ENCODE results near the gene TMEM41B.

The TMEM41B gene

GRCh38 chr11:9251311-9251710 lies 63.1 kb downstream of the TMEM41B start:
- Histone ChIP-seq H3K9ac (ENCODE audit: low read length) (no peak overlapping the region), H2AFZ (ENCODE audit: low read depth, low read length, severe bottlenecking) (no peak overlapping the region), H4K20me1 (ENCODE audit: low read depth, low read length) (peaks cover 10% of the 10 kb centered on the region; the same call in 1 of the 2 replicates), H3K27ac (ENCODE audit: low read depth, low read length) (no peak overlapping the region), H3K27me3 (ENCODE audit: low read length) (no peaks in the 10 kb centered on the region), H3K9me2 (replicated peaks; ENCODE audit: insufficient read depth, low read length) (no peaks in the 10 kb centered on the region), H3K4me3 (ENCODE audit: insufficient read depth, low read length, poor library complexity, severe bottlenecking) (no peak overlapping the region), H3K79me2 (ENCODE audit: insufficient read depth, low read length) (no peaks in the 10 kb centered on the region), H3K4me2 (ENCODE audit: low read depth, low read length, poor library complexity, severe bottlenecking) (no peak overlapping the region), H3F3A (ENCODE audit: insufficient read depth) (no peaks in the 10 kb centered on the region), H3K9me3 (ENCODE audit: insufficient read depth, low read length) (no peaks in the 10 kb centered on the region), H3K36me3 (ENCODE audit: low read length) (no peaks in the 10 kb centered on the region)
- TF ChIP-seq, protein P1, sequence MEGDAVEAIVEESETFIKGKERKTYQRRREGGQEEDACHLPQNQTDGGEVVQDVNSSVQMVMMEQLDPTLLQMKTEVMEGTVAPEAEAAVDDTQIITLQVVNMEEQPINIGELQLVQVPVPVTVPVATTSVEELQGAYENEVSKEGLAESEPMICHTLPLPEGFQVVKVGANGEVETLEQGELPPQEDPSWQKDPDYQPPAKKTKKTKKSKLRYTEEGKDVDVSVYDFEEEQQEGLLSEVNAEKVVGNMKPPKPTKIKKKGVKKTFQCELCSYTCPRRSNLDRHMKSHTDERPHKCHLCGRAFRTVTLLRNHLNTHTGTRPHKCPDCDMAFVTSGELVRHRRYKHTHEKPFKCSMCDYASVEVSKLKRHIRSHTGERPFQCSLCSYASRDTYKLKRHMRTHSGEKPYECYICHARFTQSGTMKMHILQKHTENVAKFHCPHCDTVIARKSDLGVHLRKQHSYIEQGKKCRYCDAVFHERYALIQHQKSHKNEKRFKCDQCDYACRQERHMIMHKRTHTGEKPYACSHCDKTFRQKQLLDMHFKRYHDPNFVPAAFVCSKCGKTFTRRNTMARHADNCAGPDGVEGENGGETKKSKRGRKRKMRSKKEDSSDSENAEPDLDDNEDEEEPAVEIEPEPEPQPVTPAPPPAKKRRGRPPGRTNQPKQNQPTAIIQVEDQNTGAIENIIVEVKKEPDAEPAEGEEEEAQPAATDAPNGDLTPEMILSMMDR (IDR thresholded peaks at IDR 0.05; ENCODE audit: insufficient read depth, low read length, poor library complexity, severe bottlenecking), result no peak
- TF ChIP-seq EZH2phosphoT487 (conservative IDR thresholded peaks at IDR 0.05; ENCODE audit: low read length), result no peak

DNA sequence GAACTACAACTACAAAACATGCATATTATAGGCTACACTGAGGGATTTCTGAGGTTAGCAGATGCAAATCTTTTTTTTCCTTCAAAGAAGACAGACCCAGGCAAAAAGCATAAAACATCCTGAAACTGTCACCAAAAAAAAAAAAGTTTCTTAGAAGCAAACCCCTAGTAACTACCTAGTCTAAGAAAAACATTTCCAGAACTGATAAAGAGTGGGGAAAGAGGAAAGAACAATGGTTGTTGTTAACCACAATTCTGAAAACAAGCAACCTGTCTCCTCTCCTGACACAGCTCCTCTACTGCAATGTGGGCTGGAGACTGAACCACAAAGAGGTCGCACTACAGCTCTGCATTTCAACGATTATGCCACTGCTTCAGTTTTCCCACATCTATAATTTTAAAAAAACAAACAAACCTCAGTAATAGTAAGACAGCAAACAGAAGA lies 64.2 kb downstream of the TMEM41B start:
- Histone ChIP-seq H3K27ac (ENCODE audit: low read depth, low read length) (no peak overlapping the region), H3K27me3 (ENCODE audit: low read length) (no peaks in the 10 kb centered on the region), H3K9me3 (ENCODE audit: insufficient read depth, low read length) (no peaks in the 10 kb centered on the region), H2AFZ (ENCODE audit: low read depth, low read length, severe bottlenecking) (no peak overlapping the region), H3K4me3 (ENCODE audit: insufficient read depth, low read length, poor library complexity, severe bottlenecking) (no peak overlapping the region), H3K36me3 (ENCODE audit: low read length) (no peaks in the 10 kb centered on the region), H3K9ac (ENCODE audit: low read length) (no peak overlapping the region), H3F3A (ENCODE audit: insufficient read depth) (no peaks in the 10 kb centered on the region), H3K9me2 (replicated peaks; ENCODE audit: insufficient read depth, low read length) (no peaks in the 10 kb centered on the region), H4K20me1 (ENCODE audit: low read depth, low read length) (peaks cover 14% of the 10 kb centered on the region; the same call in 1 of the 2 replicates), H3K79me2 (ENCODE audit: insufficient read depth, low read length) (no peaks in the 10 kb centered on the region), H3K4me2 (ENCODE audit: low read depth, low read length, poor library complexity, severe bottlenecking) (no peak overlapping the region)
- TF ChIP-seq, protein P1 (IDR thresholded peaks at IDR 0.05; ENCODE audit: insufficient read depth, low read length, poor library complexity, severe bottlenecking), result no peak
- TF ChIP-seq EZH2phosphoT487 (conservative IDR thresholded peaks at IDR 0.05; ENCODE audit: low read length), result no peak

GRCh38 chr11:9249252-9249651 lies 65.1 kb downstream of the TMEM41B start:
- TF ChIP-seq, protein P1 (IDR thresholded peaks at IDR 0.05; ENCODE audit: insufficient read depth, low read length, poor library complexity, severe bottlenecking), result no peak
- TF ChIP-seq EZH2phosphoT487 (conservative IDR thresholded peaks at IDR 0.05; ENCODE audit: low read length), result no peak
- no peak overlapping the region for H3K4me2 ChIP-seq (ENCODE audit: low read depth, low read length, poor library complexity, severe bottlenecking)

More at GRCh38 chr11:9249252-9249651, 65.1 kb downstream of the TMEM41B start:
- Histone ChIP-seq H3K27ac (ENCODE audit: low read depth, low read length) (no peak overlapping the region), H3K36me3 (ENCODE audit: low read length) (no peaks in the 10 kb centered on the region), H3K9me2 (replicated peaks; ENCODE audit: insufficient read depth, low read length) (no peaks in the 10 kb centered on the region), H2AFZ (ENCODE audit: low read depth, low read length, severe bottlenecking) (no peak overlapping the region), H3K79me2 (ENCODE audit: insufficient read depth, low read length) (no peaks in the 10 kb centered on the region), H3K9ac (ENCODE audit: low read length) (no peak overlapping the region), H3K4me3 (ENCODE audit: insufficient read depth, low read length, poor library complexity, severe bottlenecking) (no peak overlapping the region), H4K20me1 (ENCODE audit: low read depth, low read length) (peaks cover 14% of the 10 kb centered on the region; the same call in 1 of the 2 replicates), H3F3A (ENCODE audit: insufficient read depth) (no peaks in the 10 kb centered on the region), H3K9me3 (ENCODE audit: insufficient read depth, low read length) (no peaks in the 10 kb centered on the region), H3K27me3 (ENCODE audit: low read length) (no peaks in the 10 kb centered on the region)
